ENCODE results near the gene MYO1H. TPM values are rescaled to one million over a fixed set of nuclear protein-coding genes. Genes with fewer than 3 reads are reported as not detected.

MYO1H gene
- total and polyA plus RNA-seq, 4 experiments from 2014 or later, result not detected

DNA sequence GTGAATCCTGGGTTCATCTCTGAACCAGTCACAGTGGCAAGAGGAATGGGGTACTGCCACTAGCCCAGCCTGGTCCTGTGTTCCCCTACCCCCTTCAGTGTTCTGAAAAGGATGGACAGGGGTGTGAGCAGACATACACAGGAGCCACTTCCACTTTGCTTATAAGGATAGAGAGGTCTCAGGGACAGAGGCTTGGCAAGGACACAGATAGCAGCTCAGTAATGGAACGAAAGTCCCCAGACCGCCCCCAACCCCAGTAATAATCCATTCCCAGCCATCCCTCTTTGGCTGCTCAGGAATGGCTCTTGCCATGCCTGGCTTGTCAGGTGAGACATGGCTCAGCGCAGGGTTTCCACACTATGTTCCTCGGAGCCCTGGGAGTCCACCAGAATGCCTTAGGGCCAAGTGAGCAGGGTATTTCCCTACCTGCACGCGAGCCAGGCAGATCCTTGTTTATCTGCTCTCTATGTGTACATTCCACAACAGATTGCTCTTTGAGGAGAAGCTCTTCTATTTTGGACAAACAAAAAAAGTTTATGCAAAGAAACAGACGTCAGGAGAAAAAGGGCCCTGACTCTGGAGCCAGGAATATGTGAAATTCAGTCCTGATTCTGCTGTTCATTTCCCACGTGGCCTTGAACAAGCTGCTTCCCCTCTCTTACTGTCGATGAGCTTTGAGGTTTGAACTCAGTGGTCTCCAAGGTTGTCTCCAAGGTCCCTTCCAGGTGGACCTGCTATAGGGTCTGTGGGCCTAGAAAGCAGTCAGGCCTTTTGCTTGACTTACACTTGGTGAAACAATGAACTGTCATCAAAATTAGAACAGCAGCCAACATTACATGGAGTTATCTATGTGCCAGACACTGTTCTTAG lies 139.7 kb downstream of the MYO1H start:
- Histone ChIP-seq H3K9me3 (ENCODE audit: control insufficient read depth in 1 of 2, low read length in 2 of 2) (no peaks in the 10 kb centered on the region), H3K4me3 (ENCODE audit: low read length in 2 of 2) (no peak overlapping the region), H3K36me3 (ENCODE audit: insufficient read depth, low read length) (peaks cover 91% of the 10 kb centered on the region), H3K27ac (ENCODE audit: low read depth, low read length) (no peak overlapping the region), H3K4me1 (ENCODE audit: insufficient read depth, low read length) (no peaks in the 10 kb centered on the region), H3K27me3 (ENCODE audit: insufficient read depth, low read length) (no peaks in the 10 kb centered on the region)
- Mint-ChIP-seq H3K9me3 (no peaks in the 10 kb centered on the region), H3K4me3 (no peak overlapping the region), H3K27ac (no peak overlapping the region), H3K4me1 (peaks cover 0 to under 1% (median 0%) of the 10 kb centered on the region in 4 donors), H3K36me3 (peaks cover 52 to 85% of the 10 kb centered on the region in 2 donors), H3K27me3 (no peaks in the 10 kb centered on the region)
- ChIA-PET CTCF (ENCODE audit: partially characterized antibody) (no interaction called here), POLR2A (ENCODE audit: partially characterized antibody) (no interaction called here)
- intact Hi-C loops (cut with micrococcal nuclease), result no loop called here
- DNase-seq, result no peak

GRCh38 chr12:109488051-109488665 lies 140.5 kb downstream of the MYO1H start:
- no peaks in the 10 kb centered on the region for H3K9me3 ChIP-seq (ENCODE audit: control insufficient read depth in 1 of 2, low read length in 2 of 2)
- POLR2A ChIA-PET (ENCODE audit: partially characterized antibody), result no interaction called here
- intact Hi-C loops (cut with micrococcal nuclease), result no loop called here
- Mint-ChIP-seq H3K9me3 (no peaks in the 10 kb centered on the region), H3K4me3 (no peak overlapping the region), H3K27me3 (no peaks in the 10 kb centered on the region), H3K4me1 (no peaks in the 10 kb centered on the region), H3K36me3 (peaks cover 54 to 85% of the 10 kb centered on the region in 2 donors), H3K27ac (no peak overlapping the region)
- CTCF ChIA-PET (ENCODE audit: partially characterized antibody), result no interaction called here
- H3K27me3 ChIP-seq (ENCODE audit: insufficient read depth, low read length), result no peaks in the 10 kb centered on the region
- no peak overlapping the region for H3K4me3 ChIP-seq (ENCODE audit: low read length in 2 of 2)
- no peak for DNase-seq
- H3K4me1 ChIP-seq (ENCODE audit: insufficient read depth, low read length), result no peaks in the 10 kb centered on the region
- peaks cover 90% of the 10 kb centered on the region for H3K36me3 ChIP-seq (ENCODE audit: insufficient read depth, low read length)
- no peak overlapping the region for H3K27ac ChIP-seq (ENCODE audit: low read depth, low read length)

GRCh38 chr12:109489016-109489954 lies 141.6 kb downstream of the MYO1H start:
- Mint-ChIP-seq H3K4me1 (no peaks in the 10 kb centered on the region), H3K4me3 (no peak overlapping the region), H3K27ac (no peak overlapping the region), H3K36me3 (peaks cover 56 to 84% of the 10 kb centered on the region in 2 donors), H3K27me3 (no peaks in the 10 kb centered on the region), H3K9me3 (no peaks in the 10 kb centered on the region)
- Histone ChIP-seq H3K4me3 (ENCODE audit: low read length in 2 of 2) (no peak overlapping the region), H3K9me3 (ENCODE audit: control insufficient read depth in 1 of 2, low read length in 2 of 2) (no peaks in the 10 kb centered on the region), H3K27ac (ENCODE audit: low read depth, low read length) (no peak overlapping the region), H3K36me3 (ENCODE audit: insufficient read depth, low read length) (peaks cover 83% of the 10 kb centered on the region), H3K4me1 (ENCODE audit: insufficient read depth, low read length) (no peaks in the 10 kb centered on the region), H3K27me3 (ENCODE audit: insufficient read depth, low read length) (no peaks in the 10 kb centered on the region)
- DNase-seq, result no peak
- ChIA-PET POLR2A (ENCODE audit: partially characterized antibody) (no interaction called here), CTCF (ENCODE audit: partially characterized antibody) (interaction anchor here (1.0 to 1.8 kb wide), 2 partner anchors 9 to 56 kb away, joined by 3 to 5 read pairs; no protein-coding TSS in a partner anchor)
- intact Hi-C loops (cut with micrococcal nuclease), result no loop called here

DNA sequence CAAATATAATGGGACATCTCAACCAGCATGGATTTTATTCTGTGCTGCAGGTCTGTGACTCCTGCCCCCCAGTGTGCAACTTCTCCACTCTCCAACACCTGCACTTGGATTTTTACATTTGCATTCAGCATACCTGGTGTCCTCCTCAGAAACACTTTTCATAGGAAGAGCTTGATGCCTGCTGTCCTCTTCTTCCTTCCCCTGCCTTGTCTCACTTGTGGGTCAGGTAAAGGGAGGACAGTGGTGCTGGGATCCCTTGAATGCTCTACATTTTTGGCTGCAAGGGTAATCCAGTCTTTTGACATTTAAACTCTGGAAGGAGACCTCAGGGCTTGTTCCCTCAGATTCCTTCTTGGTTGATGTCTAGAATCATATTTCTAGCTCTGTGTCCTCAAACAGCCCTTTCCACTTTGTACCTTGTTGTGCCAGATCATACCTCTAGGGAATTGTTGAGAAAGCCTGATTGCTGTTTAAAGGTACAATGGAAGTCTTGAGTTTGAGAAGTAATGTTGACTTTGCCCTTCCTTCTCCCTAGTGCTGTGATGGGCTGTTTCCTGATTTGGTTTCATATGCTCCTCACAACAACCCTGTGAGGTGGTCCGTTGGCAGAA lies 142.4 kb downstream of the MYO1H start:
- Histone ChIP-seq H3K4me1 (ENCODE audit: insufficient read depth, low read length) (no peaks in the 10 kb centered on the region), H3K27ac (ENCODE audit: low read depth, low read length) (no peak overlapping the region), H3K4me3 (ENCODE audit: low read length in 2 of 2) (no peak overlapping the region), H3K9me3 (ENCODE audit: control insufficient read depth in 1 of 2, low read length in 2 of 2) (no peaks in the 10 kb centered on the region), H3K36me3 (ENCODE audit: insufficient read depth, low read length) (peaks cover 77% of the 10 kb centered on the region), H3K27me3 (ENCODE audit: insufficient read depth, low read length) (no peaks in the 10 kb centered on the region)
- Mint-ChIP-seq H3K27me3 (no peaks in the 10 kb centered on the region), H3K27ac (peak overlapping the region in 1 of 7 donors; percentile 53), H3K9me3 (no peaks in the 10 kb centered on the region), H3K4me3 (no peak overlapping the region), H3K4me1 (peaks cover 0 to 2% (median 0%) of the 10 kb centered on the region in 4 donors), H3K36me3 (peaks cover 57 to 85% of the 10 kb centered on the region in 2 donors)
- ChIA-PET CTCF (ENCODE audit: partially characterized antibody) (interaction anchor here (1.0 to 1.8 kb wide), 2 partner anchors 10 to 57 kb away, joined by 3 to 5 read pairs; no protein-coding TSS in a partner anchor), POLR2A (ENCODE audit: partially characterized antibody) (no interaction called here)
- DNase-seq, result no peak
- intact Hi-C loops (cut with micrococcal nuclease), result no loop called here

- Mint-ChIP-seq H3K4me3 (no peak overlapping the region), H3K27me3 (no peaks in the 10 kb centered on the region), H3K9me3 (no peaks in the 10 kb centered on the region), H3K36me3 (peaks cover 60 to 85% of the 10 kb centered on the region in 2 donors), H3K27ac (no peak overlapping the region), H3K4me1 (peaks cover 0 to 2% (median 0%) of the 10 kb centered on the region in 4 donors)
- Histone ChIP-seq H3K27ac (ENCODE audit: low read depth, low read length) (no peak overlapping the region), H3K4me3 (ENCODE audit: low read length in 2 of 2) (no peak overlapping the region), H3K27me3 (ENCODE audit: insufficient read depth, low read length) (no peaks in the 10 kb centered on the region), H3K4me1 (ENCODE audit: insufficient read depth, low read length) (no peaks in the 10 kb centered on the region), H3K9me3 (ENCODE audit: control insufficient read depth in 1 of 2, low read length in 2 of 2) (no peaks in the 10 kb centered on the region), H3K36me3 (ENCODE audit: insufficient read depth, low read length) (peaks cover 66% of the 10 kb centered on the region)
- ChIA-PET POLR2A (ENCODE audit: partially characterized antibody) (no interaction called here), CTCF (ENCODE audit: partially characterized antibody) (interaction anchor here (1.7 kb wide), 1 partner anchor 10 kb away, joined by 4 read pairs; no protein-coding TSS in a partner anchor)
- DNase-seq, result no peak
- intact Hi-C loops (cut with micrococcal nuclease), result no loop called here
These were observed 144.0 kb downstream of the MYO1H start for GRCh38 chr12:109491671-109492070.

GRCh38 chr12:109492371-109492770 lies 144.7 kb downstream of the MYO1H start:
- Histone ChIP-seq H3K27ac (ENCODE audit: low read depth, low read length) (no peak overlapping the region), H3K36me3 (ENCODE audit: insufficient read depth, low read length) (peaks cover 61% of the 10 kb centered on the region), H3K4me1 (ENCODE audit: insufficient read depth, low read length) (no peaks in the 10 kb centered on the region), H3K4me3 (ENCODE audit: low read length in 2 of 2) (no peak overlapping the region), H3K27me3 (ENCODE audit: insufficient read depth, low read length) (no peaks in the 10 kb centered on the region), H3K9me3 (ENCODE audit: control insufficient read depth in 1 of 2, low read length in 2 of 2) (no peaks in the 10 kb centered on the region)
- intact Hi-C loops (cut with micrococcal nuclease), result no loop called here
- H3K27me3 Mint-ChIP-seq, result no peaks in the 10 kb centered on the region
- no peak for DNase-seq
- no peak overlapping the region for H3K27ac Mint-ChIP-seq
- ChIA-PET CTCF (ENCODE audit: partially characterized antibody) (no interaction called here), POLR2A (ENCODE audit: partially characterized antibody) (no interaction called here)
- H3K4me3 Mint-ChIP-seq, result no peak overlapping the region
- peaks cover 0 to 2% (median 0%) of the 10 kb centered on the region in 4 donors for H3K4me1 Mint-ChIP-seq
- H3K36me3 Mint-ChIP-seq, result peaks cover 56 to 82% of the 10 kb centered on the region in 2 donors
- H3K9me3 Mint-ChIP-seq, result no peaks in the 10 kb centered on the region
